OCI-LY3 (cell line): ENCODE measurements around the gene ACBD6.

Source experiments
- H2AFZ ChIP-seq: fragments of 200-600, 300-600 bp; shearing (Covaris generic); 2 replicates; pipeline ENCODE4 v1.6.0; 2014; ENCODE audit warnings: antibody characterized with exemption, low read depth, low read length
- H3K27ac ChIP-seq: fragments of 200-600, 300-600 bp; sonication (generic); 2 replicates; pipeline ENCODE4 v1.5.1; 2014; ENCODE audit warnings: mild to moderate bottlenecking, low read length, moderate library complexity, mixed read lengths
- H3K27me3 ChIP-seq: fragments of 200-600, 300-600 bp; sonication (generic); 2 replicates; pipeline ENCODE4 v1.6.1; 2014; ENCODE audit warnings: low read depth, low read length, mixed read lengths
- H3K36me3 ChIP-seq: fragments of 200-600, 300-600 bp; sonication (generic); replicated peaks from 2 replicates; pipeline ENCODE3; 2014; ENCODE audit warnings: low read depth, low read length, mixed read lengths
- H3K4me1 ChIP-seq: fragments of 300-600, 200-600 bp; sonication (generic); 2 replicates; pipeline ENCODE4 v1.6.1; 2014; ENCODE audit warnings: low read length, mixed read lengths
- H3K4me2 ChIP-seq: fragments of 200-600, 300-600 bp; sonication (generic); 2 replicates; pipeline ENCODE4 v1.6.1; 2014; ENCODE audit warnings: low read length, mixed read lengths
- H3K4me3 ChIP-seq: fragments of 300-600, 200-600 bp; sonication (generic); 2 replicates; pipeline ENCODE4 v1.5.1; 2014; ENCODE audit warnings: antibody characterized with exemption, mild to moderate bottlenecking, low read length, moderate library complexity
- H3K79me2 ChIP-seq: fragments of 300-600, 200-600 bp; shearing (Covaris generic); 2 replicates; pipeline ENCODE4 v1.6.1; 2014; ENCODE audit warnings: mild to moderate bottlenecking, low read length, mixed read lengths
- H3K9ac ChIP-seq: fragments of 300-600, 200-600 bp; shearing (Covaris generic); 2 replicates; pipeline ENCODE4 v1.6.0; 2014; ENCODE audit warnings: mild to moderate bottlenecking, low read length, moderate library complexity
- H3K9me3 ChIP-seq: fragments of 200-600, 300-600 bp; shearing (Covaris generic); 2 replicates; pipeline ENCODE4 v1.6.1; 2014; ENCODE audit warnings: low read length, mixed read lengths; ENCODE audit not compliant: insufficient read depth
- H4K20me1 ChIP-seq: fragments of 200-600, 300-600 bp; sonication (generic); 2 replicates; pipeline ENCODE4 v1.6.1; 2016; ENCODE audit warnings: low read length, mixed read lengths; ENCODE audit not compliant: insufficient read depth
- CTCF ChIP-seq: fragments of 200-600, 300-600 bp; sonication (generic); IDR thresholded peaks from 2 replicates; pipeline ENCODE4 v1.5.1; 2014; ENCODE audit warnings: antibody characterized with exemption, low read length, low read depth
- EZH2phosphoT487 ChIP-seq: fragments of 200-600 bp; shearing (Covaris generic); IDR thresholded peaks from 2 replicates; pipeline ENCODE4 v1.6.1; 2018; ENCODE audit warnings: antibody characterized with exemption, mixed run types, low read depth

Gene ACBD6

GRCh38 chr1:180530501-180530900 lies 28.1 kb upstream of the ACBD6 start:
- Histone ChIP-seq H3K4me2 (no peak overlapping the region), H3K27me3 (0 out of 2 replicates have a peak, but pooled peaks cover 3% of the 10 kb centered on the region), H3K9ac (no peak overlapping the region), H3K27ac (no peak overlapping the region), H3K9me3 (no peaks in the 10 kb centered on the region), H3K4me3 (no peak overlapping the region), H3K79me2 (no peaks in the 10 kb centered on the region), H3K36me3 (no peaks in the 10 kb centered on the region), H2AFZ (no peak overlapping the region), H4K20me1 (no peaks in the 10 kb centered on the region), H3K4me1 (peaks cover 8% of the 10 kb centered on the region)
- TF ChIP-seq EZH2phosphoT487 (no peak), CTCF (no peak)

- Histone ChIP-seq H3K4me3 (no peak overlapping the region), H3K4me2 (no peak overlapping the region), H3K9me3 (no peaks in the 10 kb centered on the region), H3K36me3 (no peaks in the 10 kb centered on the region), H2AFZ (no peak overlapping the region), H3K4me1 (peaks cover 15% of the 10 kb centered on the region), H3K9ac (no peak overlapping the region), H3K27me3 (0 out of 2 replicates have a peak, but pooled peaks cover 3% of the 10 kb centered on the region), H4K20me1 (no peaks in the 10 kb centered on the region), H3K27ac (no peak overlapping the region), H3K79me2 (no peaks in the 10 kb centered on the region)
- TF ChIP-seq EZH2phosphoT487 (no peak), CTCF (no peak)
Observed at GRCh38 chr1:180528868-180529470, 26.6 kb upstream of the ACBD6 start.

- Histone ChIP-seq H3K27ac (no peak overlapping the region), H3K9me3 (no peaks in the 10 kb centered on the region), H3K4me3 (no peak overlapping the region), H3K36me3 (no peaks in the 10 kb centered on the region), H3K27me3 (0 out of 2 replicates have a peak, but pooled peaks cover 3% of the 10 kb centered on the region), H4K20me1 (no peaks in the 10 kb centered on the region), H3K79me2 (no peaks in the 10 kb centered on the region), H3K4me2 (no peak overlapping the region), H3K9ac (no peak overlapping the region), H3K4me1 (peaks cover 11% of the 10 kb centered on the region), H2AFZ (no peak overlapping the region)
- TF ChIP-seq CTCF = no peak
- TF ChIP-seq EZH2phosphoT487 = no peak
Observed at GRCh38 chr1:180527101-180527669, 24.8 kb upstream of the ACBD6 start.

- H3K9ac ChIP-seq = no peak overlapping the region
- H3K27ac ChIP-seq = no peak overlapping the region
- H3K79me2 ChIP-seq = no peaks in the 10 kb centered on the region
- no peaks in the 10 kb centered on the region for H4K20me1 ChIP-seq
- H3K9me3 ChIP-seq = no peaks in the 10 kb centered on the region
- peaks cover 11% of the 10 kb centered on the region for H3K4me1 ChIP-seq
- H3K27me3 ChIP-seq = 0 out of 2 replicates have a peak, but pooled peaks cover 3% of the 10 kb centered on the region
- TF ChIP-seq CTCF (no peak), EZH2phosphoT487 (no peak)
- H3K36me3 ChIP-seq = no peaks in the 10 kb centered on the region
- H3K4me3 ChIP-seq = peak overlapping the region; percentile 19
- H3K4me2 ChIP-seq = peak overlapping the region; percentile 40
- H2AFZ ChIP-seq = peak overlapping the region; percentile 72
Observed at GRCh38 chr1:180525715-180526039, 23.3 kb upstream of the ACBD6 start.
